ENCODE measurements around the gene TSPYL1. TPM values are rescaled to one million over a fixed set of nuclear protein-coding genes. Genes with fewer than 3 reads are reported as not detected.
"Not testable (repeated sequence)": the region's sequence is repeated elsewhere in the genome, so short reads cannot be mapped to it uniquely, and the experiment has no call there.

The TSPYL1 gene
- polyA plus RNA-seq, 6 donors from 2014 or later = 51.5 to 94.2 (median 68.1) TPM

DNA sequence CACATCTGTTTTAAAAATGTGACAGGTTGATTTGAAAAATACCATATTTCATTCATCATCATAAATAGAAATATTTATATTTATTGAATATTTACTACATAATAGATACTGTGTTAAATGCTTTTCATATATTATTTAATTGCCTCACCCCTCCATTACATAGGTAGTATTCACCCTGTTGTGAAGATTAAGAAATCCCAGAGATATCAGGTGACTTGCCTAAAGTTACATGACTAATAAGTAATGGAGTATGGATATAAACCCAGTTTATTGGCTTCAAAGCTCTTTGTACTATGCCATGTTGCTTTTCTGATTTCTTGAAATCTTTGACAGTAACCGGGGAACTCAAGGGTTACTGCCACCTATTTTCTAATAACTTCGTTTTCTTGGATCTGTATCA lies 10.1 kb upstream of the TSPYL1 start:
- ATAC-seq (ENCODE audit: low read depth in 2 of 2) = no peak
- no peak overlapping the region for H3K27ac Mint-ChIP-seq
- H3K4me1 Mint-ChIP-seq = peaks cover 0 to 7% (median 0%) of the 10 kb centered on the region in 3 donors
- DNase-seq = no peak
- no peak overlapping the region for H3K4me3 Mint-ChIP-seq
- no peaks in the 10 kb centered on the region for H3K36me3 Mint-ChIP-seq
- no peaks in the 10 kb centered on the region for H3K27me3 Mint-ChIP-seq
- H3K9me3 Mint-ChIP-seq = no peaks in the 10 kb centered on the region

DNA sequence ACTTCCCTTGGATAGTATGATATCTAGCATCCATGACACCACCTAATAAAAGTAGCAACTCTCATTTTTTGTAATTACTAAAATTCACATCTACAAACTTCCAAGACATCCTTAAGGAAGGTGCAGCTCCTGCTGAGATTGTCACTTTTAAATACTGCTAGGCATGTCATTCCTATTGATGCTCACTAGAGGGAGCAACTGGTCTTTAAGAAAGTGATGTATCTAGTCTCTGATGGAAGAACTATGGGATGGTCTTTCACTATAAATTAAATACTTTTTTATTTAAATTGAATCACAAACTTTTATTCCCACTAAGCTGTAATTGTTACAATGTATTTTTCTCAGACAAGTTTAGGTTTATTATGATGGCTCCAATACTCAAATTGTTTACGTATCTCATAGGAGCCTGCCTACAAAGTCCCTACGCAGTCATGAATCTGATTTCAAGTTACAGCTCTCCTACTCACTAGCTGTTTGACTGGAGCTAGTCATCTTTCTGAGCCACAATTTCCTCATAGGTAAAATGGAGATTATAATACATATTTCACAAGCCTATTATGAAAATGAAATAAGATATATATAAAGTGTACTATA lies 8.1 kb upstream of the TSPYL1 start:
- no peak overlapping the region for H3K27ac Mint-ChIP-seq
- DNase-seq (peak; percentile 42), ATAC-seq (ENCODE audit: low read depth in 2 of 2) (peak; percentile 41 to 70)
- H3K27me3 Mint-ChIP-seq = no peaks in the 10 kb centered on the region
- peaks cover 0 to 5% (median 0%) of the 10 kb centered on the region in 3 donors for H3K4me1 Mint-ChIP-seq
- H3K4me3 Mint-ChIP-seq = no peak overlapping the region
- H3K36me3 Mint-ChIP-seq = no peaks in the 10 kb centered on the region
- H3K9me3 Mint-ChIP-seq = no peaks in the 10 kb centered on the region

DNA sequence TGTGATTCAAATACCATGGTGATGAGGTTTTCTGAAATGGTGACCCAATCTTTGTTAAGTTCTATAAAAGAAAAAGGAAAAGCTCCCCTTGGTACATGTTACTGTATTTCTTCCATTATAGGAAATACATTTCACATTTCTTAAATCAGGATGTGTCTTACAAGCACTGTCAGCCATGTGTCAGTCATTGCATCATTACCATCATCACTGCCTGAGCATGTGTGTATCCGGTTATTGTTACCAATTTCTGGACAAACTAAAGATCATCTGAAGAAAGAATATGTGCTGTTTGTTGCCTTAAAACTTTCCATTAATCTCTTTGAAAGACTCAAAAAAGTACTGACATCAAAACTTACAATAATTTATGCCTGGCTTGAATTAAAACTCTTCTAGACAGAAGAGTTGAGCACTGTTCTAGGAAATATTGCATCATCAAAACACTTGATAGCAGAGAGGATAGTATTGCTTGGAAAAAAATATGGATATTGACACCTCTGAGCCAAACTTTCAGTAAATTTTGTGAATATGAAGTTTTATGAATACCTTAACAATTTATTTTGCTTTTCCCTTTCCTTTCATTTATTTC lies 7.1 kb upstream of the TSPYL1 start:
- no peak for ATAC-seq (ENCODE audit: low read depth in 2 of 2)
- H3K4me1 Mint-ChIP-seq = peaks cover 5 to 7% (median 6%) of the 10 kb centered on the region in 3 donors
- no peak overlapping the region for H3K4me3 Mint-ChIP-seq
- DNase-seq = no peak
- H3K27ac Mint-ChIP-seq = no peak overlapping the region
- no peaks in the 10 kb centered on the region for H3K9me3 Mint-ChIP-seq
- no peaks in the 10 kb centered on the region for H3K36me3 Mint-ChIP-seq
- H3K27me3 Mint-ChIP-seq = no peaks in the 10 kb centered on the region

DNA sequence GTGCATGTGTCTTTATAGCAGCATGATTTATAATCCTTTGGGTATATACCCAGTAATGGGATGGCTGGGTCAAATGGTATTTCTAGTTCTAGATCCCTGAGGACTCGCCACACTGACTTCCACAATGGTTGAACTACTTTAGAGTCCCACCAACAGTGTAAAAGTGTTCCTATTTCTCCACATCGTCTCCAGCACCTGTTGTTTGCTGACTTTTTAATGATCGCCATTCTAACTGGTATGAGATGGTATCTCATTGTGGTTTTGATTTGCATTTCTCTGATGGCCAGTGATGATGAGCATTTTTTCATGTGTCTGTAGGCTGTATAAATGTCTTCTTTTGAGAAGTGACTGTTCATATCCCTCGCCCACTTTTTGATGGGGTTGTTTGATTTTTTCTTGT lies 5.3 kb upstream of the TSPYL1 start:
- ATAC-seq (ENCODE audit: low read depth in 2 of 2); H3K4me3 Mint-ChIP-seq; H3K36me3 Mint-ChIP-seq: not testable (repeated sequence)

DNA sequence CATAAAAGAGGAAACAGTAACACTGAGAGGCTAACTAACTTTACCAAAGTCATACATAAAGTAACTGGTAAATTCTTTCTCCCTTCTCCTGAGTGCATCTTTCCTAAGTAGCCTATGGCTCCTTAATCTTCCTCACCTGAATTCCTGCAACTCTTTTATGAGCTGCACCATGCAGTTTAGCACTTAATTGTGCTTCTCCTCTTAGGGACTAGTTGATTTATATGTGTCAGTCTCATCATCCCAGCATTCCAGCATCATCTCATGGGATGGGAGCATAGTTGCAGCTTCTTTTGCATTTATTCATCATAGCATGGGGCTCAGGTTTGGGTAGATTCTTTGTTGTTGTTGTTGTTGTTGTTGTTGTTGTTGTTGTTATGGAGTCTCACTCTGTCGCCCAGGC lies 3.5 kb upstream of the TSPYL1 start:
- H3K9me3 Mint-ChIP-seq = no peaks in the 10 kb centered on the region
- peak overlapping the region in 1 of 8 donors; percentile 46 for H3K4me3 Mint-ChIP-seq
- peaks cover 26 to 38% (median 33%) of the 10 kb centered on the region in 3 donors for H3K4me1 Mint-ChIP-seq
- H3K36me3 Mint-ChIP-seq = peaks cover 0 to 13% of the 10 kb centered on the region in 2 donors
- no peak for ATAC-seq (ENCODE audit: low read depth in 2 of 2)
- H3K27me3 Mint-ChIP-seq = no peaks in the 10 kb centered on the region
- no peak for DNase-seq
- H3K27ac Mint-ChIP-seq = peak overlapping the region in 2 of 6 donors; percentile 24 to 56

More for the DNA sequence above, 5.3 kb upstream of the TSPYL1 start:
- H3K27me3 Mint-ChIP-seq, H3K9me3 Mint-ChIP-seq, DNase-seq, H3K27ac Mint-ChIP-seq: not testable (repeated sequence)
- H3K4me1 Mint-ChIP-seq = peaks cover 15 to 22% (median 18%) of the 10 kb centered on the region in 3 donors

DNA sequence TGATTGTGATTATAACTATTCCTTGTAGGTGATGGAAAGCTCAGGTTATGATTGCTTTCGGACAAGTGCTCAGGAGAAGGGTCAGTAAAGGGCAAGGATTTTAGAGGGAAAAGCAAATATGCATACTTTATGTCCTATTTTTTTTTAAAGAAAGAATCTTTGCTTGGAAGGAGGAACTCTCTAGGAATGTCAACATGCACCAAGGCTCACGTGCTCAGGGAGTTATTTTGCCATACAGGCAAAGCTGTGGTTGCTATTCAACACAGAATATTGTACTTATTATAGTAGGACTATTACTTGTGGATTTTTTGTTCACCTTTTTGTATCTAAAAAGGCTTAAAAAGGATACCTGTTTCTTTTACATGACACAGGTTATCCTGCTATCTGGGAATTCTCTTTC lies 3.0 kb upstream of the TSPYL1 start:
- H3K9me3 Mint-ChIP-seq = no peaks in the 10 kb centered on the region

DNA sequence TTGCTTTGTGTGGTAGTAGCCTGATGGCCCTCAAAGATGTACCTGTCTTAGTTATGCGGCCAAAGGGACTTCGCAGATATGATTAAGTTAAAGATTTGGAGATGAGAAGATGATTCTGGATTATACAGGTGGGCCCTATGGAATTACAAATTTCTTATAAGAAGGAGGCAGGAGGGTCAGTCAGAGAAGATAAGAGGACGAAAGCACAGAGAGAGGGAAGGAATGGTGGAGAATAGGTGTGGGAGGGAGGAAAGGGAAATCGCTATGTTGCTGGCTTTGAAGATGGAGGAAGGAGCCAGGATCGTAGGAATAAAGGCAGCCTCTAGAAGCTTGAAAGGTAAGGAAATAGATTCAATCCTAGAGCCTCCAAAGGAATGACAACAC lies 1.2 kb upstream of the TSPYL1 start:
- Mint-ChIP-seq H3K27ac (peak overlapping the region; percentile 96 to 100 (median 100)), H3K9me3 (no peaks in the 10 kb centered on the region)
- ATAC-seq (ENCODE audit: low read depth in 2 of 2) = no peak

More for the DNA sequence above, 3.0 kb upstream of the TSPYL1 start:
- Mint-ChIP-seq H3K27me3 (no peaks in the 10 kb centered on the region), H3K4me1 (peaks cover 30 to 42% (median 38%) of the 10 kb centered on the region in 3 donors), H3K4me3 (peak overlapping the region in 1 of 8 donors; percentile 46), H3K27ac (peak overlapping the region in 1 of 6 donors; percentile 22), H3K36me3 (peaks cover 0 to 13% of the 10 kb centered on the region in 2 donors)
- DNase-seq (no peak), ATAC-seq (ENCODE audit: low read depth in 2 of 2) (no peak)

DNA sequence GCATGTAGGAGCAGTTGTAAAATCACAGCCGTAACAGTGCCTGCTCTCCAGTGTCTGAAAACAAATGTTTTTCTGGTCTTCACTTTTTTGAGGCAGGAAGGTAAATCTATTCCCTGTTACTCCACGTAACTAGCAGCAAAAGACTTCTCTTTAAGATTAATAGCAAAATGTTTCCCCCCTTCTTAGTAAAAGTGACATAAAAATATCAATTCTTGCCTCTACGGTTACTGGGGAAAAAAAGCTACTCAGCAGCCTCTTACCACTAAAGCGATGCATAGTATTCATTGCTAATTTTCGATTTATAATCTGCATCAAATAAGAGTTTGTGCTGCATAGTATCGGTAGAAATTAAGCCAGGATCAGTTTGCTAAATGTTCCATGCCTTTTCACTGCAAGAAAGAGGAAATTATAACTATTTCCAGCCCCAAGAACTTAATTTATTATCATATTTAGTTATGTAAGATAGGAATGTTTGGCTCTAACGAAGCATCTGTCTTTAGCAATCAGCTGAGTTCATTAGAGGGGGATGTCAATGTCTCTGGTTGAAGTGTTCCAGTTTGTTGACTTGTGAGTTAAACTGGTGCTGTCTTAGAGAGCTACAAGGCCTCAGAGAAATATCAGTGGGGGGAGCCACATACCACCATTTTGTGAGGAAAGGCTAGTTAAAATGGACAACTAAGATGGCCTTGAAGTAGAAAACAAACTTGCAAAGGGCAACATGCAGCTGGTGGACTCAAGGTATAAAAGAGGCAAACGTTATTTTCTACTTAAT lies 617 bp upstream of the TSPYL1 start:
- Mint-ChIP-seq H3K9me3 (no peaks in the 10 kb centered on the region), H3K27me3 (no peaks in the 10 kb centered on the region)
- no peak for DNase-seq

More for the DNA sequence above, 1.2 kb upstream of the TSPYL1 start:
- peak overlapping the region; percentile 94 to 100 (median 98) for H3K4me3 Mint-ChIP-seq
- H3K36me3 Mint-ChIP-seq = peaks cover 10 to 21% of the 10 kb centered on the region in 2 donors
- no peaks in the 10 kb centered on the region for H3K27me3 Mint-ChIP-seq
- no peak for DNase-seq
- H3K4me1 Mint-ChIP-seq = peaks cover 44 to 60% (median 54%) of the 10 kb centered on the region in 3 donors

DNA sequence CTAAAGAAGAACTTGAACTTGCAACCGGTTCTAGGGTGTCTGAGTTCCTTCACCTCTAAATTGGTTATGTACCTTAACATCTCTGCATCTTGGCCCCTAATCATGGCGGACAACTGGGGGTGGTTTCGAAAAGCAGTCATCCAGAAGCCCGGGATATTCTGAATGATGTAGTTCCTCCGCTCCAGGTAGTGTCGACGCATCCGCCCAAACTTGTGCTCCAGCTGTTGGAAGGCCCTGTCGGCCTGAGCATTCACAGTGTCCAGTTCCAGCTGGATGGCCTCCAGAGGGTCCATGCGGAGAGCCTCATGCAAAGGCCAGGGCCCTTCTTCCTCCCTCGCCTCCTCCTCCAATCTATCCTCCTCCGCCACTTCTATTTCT lies 887 bp downstream of the TSPYL1 start:
- no peak for ATAC-seq (ENCODE audit: low read depth in 2 of 2)

More for the DNA sequence above, 617 bp upstream of the TSPYL1 start:
- Mint-ChIP-seq H3K27ac (peak overlapping the region; percentile 96 to 100 (median 100)), H3K4me1 (peaks cover 46 to 66% (median 59%) of the 10 kb centered on the region in 3 donors), H3K36me3 (peaks cover 12 to 21% of the 10 kb centered on the region in 2 donors), H3K4me3 (peak overlapping the region; percentile 94 to 100 (median 98))
- no peak for ATAC-seq (ENCODE audit: low read depth in 2 of 2)

DNA sequence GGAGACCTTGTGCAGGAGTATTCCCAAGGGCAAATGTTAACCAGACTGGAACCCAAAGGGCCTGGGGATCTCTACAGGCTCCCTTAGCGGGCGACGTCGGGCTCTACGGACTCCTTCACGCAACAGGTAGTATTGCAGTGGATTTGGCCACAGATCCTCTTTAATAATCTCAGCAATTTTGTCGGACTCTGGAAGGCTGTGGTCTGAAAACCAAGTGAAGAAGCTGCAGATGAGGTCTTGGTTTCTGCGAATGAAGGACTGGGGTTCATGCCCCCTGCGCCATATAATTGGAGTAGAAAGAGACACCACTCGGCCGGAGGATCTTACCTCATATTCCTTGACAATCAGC lies 1.3 kb downstream of the TSPYL1 start:
- Mint-ChIP-seq H3K4me1 (peaks cover 50 to 80% (median 68%) of the 10 kb centered on the region in 3 donors), H3K27me3 (no peaks in the 10 kb centered on the region), H3K4me3 (peak overlapping the region; percentile 94 to 100 (median 98)), H3K27ac (peak overlapping the region in 5 of 6 donors; percentile 96 to 100 (median 100)), H3K36me3 (peaks cover 16 to 21% of the 10 kb centered on the region in 2 donors), H3K9me3 (no peaks in the 10 kb centered on the region)
- no peak for ATAC-seq (ENCODE audit: low read depth in 2 of 2)
- DNase-seq = no peak

More for the DNA sequence above, 887 bp downstream of the TSPYL1 start:
- H3K36me3 Mint-ChIP-seq = peaks cover 16 to 21% of the 10 kb centered on the region in 2 donors
- H3K9me3 Mint-ChIP-seq = no peaks in the 10 kb centered on the region
- H3K27ac Mint-ChIP-seq = peak overlapping the region; percentile 96 to 100 (median 100)
- peaks cover 50 to 78% (median 67%) of the 10 kb centered on the region in 3 donors for H3K4me1 Mint-ChIP-seq
- DNase-seq = no peak
- peak overlapping the region; percentile 94 to 100 (median 98) for H3K4me3 Mint-ChIP-seq
- H3K27me3 Mint-ChIP-seq = no peaks in the 10 kb centered on the region

DNA sequence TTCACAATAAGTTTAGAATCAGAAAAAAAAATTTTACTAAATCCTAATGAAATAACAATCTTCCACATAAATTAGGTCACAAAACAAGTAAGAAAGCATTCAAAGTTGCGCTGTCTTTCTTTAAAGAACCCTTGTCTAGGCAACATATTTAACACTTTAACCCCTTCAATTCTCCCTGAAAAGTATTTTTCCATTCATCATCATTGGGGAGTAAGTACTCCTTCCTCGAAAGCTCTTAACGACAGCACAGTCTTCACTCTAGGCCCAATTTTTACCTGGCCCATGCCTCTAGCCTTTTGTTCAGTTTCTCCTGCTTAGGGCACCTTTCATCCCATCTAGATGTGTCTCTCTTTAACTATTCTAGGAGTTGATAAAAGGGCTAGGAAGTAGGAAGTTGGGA lies 2.6 kb downstream of the TSPYL1 start:
- Mint-ChIP-seq H3K36me3 (peaks cover 16 to 21% of the 10 kb centered on the region in 2 donors), H3K27ac (peak overlapping the region in 5 of 6 donors; percentile 1 to 96 (median 83)), H3K27me3 (no peaks in the 10 kb centered on the region), H3K4me1 (peaks cover 46 to 86% (median 72%) of the 10 kb centered on the region in 3 donors), H3K9me3 (no peaks in the 10 kb centered on the region), H3K4me3 (peak overlapping the region; percentile 89 to 100 (median 98))
- DNase-seq = no peak
- no peak for ATAC-seq (ENCODE audit: low read depth in 2 of 2)

DNA sequence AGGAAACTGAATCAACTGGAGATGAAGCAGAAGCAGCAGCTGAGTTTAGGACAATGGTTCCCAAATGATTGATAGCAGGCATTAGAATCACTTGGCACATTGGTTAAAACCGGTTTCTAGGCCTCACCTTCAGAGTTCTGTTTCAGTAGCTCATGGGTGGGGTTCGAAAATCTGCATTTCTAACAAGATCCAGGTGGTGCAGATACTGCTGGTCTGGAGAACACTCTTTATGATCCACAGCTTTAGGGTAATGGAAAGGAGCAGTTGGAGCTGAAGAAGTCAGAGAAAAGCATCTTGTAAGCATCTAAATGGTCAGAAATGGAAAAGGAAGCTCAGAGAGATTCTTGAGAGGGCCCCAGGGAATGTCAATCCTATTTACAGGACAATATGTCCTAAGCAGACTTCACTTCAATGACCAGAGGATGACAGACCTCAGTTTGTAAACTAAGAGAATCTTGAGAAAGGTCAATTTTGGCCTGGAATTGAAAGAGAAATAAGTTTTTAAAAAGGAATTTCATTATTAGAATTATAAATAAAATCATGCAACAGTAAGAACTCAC lies 8.5 kb downstream of the TSPYL1 start:
- no peaks in the 10 kb centered on the region for H3K27me3 Mint-ChIP-seq
- H3K9me3 Mint-ChIP-seq = peaks cover 0 to 2% (median 0%) of the 10 kb centered on the region in 7 donors
- peak overlapping the region in 3 of 6 donors; percentile 0 to 51 (median 16) for H3K27ac Mint-ChIP-seq
- no peak for DNase-seq
- ATAC-seq (ENCODE audit: low read depth in 2 of 2) = no peak
- H3K4me1 Mint-ChIP-seq = peaks cover 20 to 42% (median 38%) of the 10 kb centered on the region in 3 donors
- H3K4me3 Mint-ChIP-seq = no peak overlapping the region
- peaks cover 7 to 9% of the 10 kb centered on the region in 2 donors for H3K36me3 Mint-ChIP-seq

DNA sequence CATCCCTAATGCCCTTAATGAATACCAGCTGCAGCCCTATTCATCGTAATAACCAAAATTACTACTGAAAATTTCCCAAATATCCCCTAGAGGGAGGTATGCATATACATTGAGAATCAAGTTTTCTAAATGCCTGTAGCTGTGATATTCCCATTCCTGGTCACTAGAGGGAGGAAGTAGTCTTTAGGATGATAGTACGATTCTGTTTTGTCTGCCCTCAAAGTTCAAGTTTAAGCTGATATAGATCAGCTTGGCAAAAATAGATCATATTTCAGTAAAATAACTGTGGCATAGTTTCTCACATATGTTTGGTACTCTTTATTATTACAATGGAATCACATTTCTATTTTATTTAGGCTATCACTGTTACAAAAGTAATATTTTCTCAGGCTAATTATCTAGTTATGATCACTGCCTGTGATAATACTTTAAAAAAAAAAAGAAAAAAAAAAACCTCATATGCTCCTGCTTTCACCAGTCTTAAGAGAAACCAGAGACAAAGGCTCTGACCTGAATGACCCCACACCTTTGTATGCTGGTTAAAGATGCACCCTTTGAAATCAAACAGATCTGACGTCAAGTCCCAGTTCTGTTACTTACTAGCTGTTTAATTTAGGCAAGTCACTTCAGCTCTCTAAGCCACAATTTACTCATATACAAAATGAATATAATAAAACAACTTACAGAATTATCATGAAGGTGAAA lies 11.0 kb downstream of the TSPYL1 start:
- H3K36me3 Mint-ChIP-seq = peaks cover 0 to 17% of the 10 kb centered on the region in 2 donors
- no peak overlapping the region for H3K4me3 Mint-ChIP-seq
- H3K9me3 Mint-ChIP-seq = peaks cover 0 to 7% (median 5%) of the 10 kb centered on the region in 7 donors
- H3K27ac Mint-ChIP-seq = peak overlapping the region in 1 of 6 donors; percentile 18
- ATAC-seq (ENCODE audit: low read depth in 2 of 2) = peak; percentile 72 to 80
- no peaks in the 10 kb centered on the region for H3K27me3 Mint-ChIP-seq
- DNase-seq = peak; percentile 30
- H3K4me1 Mint-ChIP-seq = peaks cover 11 to 36% (median 23%) of the 10 kb centered on the region in 3 donors
